ENCODE measurements around the gene CDK5RAP1. TPM values are rescaled to one million over a fixed set of nuclear protein-coding genes. Genes with fewer than 3 reads are reported as not detected.

Gene CDK5RAP1
- total and polyA plus RNA-seq, 9 of the 15 experiments (the other 6 are each of a cell fraction or from before 2014, with no cell fraction given), result 41.6 to 127 (median 58.3) TPM

DNA sequence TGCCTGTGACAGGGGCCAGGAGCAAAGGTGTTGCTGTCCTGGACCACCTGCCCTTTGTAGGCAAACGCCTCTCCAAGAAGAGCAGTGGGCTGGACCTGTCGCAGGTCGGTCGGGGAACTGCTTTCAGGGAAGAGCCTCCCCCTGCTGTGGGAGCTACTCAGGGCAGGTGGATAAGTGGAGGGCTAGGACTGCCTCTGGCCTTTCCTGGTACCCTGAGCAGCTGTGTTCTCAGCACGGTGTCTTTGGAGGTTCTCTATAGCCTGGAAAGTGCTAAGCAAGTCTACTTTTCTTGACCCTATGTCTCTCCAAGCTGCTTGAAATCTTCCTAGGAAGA is 83.3 kb downstream of the CDK5RAP1 start (continued):
- no peak for TF ChIP-seq ZNF592 (IDR thresholded peaks at IDR 0.05)

DNA sequence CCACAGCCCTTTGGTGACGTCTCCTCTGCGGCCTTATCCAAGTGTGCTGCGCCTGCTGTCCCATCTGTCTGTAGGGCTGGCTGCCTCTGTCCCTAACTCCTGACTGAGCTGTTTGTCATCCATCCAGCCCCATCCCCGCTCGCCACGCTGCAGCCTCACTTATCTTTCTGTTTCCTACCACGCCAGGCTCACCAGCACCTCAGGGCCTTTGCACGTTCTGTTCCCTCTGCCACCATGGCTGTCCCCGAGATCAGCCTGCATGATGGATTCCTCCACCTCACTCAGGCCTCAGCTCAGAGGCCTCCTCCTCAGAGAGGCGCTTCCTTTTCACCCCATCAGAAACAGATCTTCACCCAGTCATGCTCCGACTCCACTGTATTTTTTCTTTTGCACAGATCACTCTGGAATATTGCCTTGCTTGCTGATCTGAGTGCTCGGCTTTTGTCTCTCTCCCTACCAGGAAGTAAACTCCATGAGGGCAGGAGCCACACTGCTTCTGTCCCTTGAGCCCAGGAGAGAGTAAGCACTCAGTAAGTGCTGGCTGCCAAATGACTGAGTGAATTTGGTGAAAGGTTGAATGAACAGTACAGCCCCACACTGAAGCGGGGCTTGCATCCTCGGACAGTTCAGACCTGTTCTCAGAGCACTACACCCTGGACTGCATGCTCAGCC is 83.8 kb downstream of the CDK5RAP1 start:
- Histone ChIP-seq H3K36me3 (ENCODE audit: control insufficient read depth, insufficient read depth, low read length) (no peaks in the 10 kb centered on the region), H3K9me3 (replicated peaks; ENCODE audit: control insufficient read depth, insufficient read depth, low read depth, low read length) (no peaks in the 10 kb centered on the region), H3K4me3 (no peak overlapping the region), H3K79me2 (ENCODE audit: control insufficient read depth, insufficient read depth, low read length) (no peaks in the 10 kb centered on the region), H3K9me1 (ENCODE audit: control insufficient read depth, insufficient read depth, low read length) (no peaks in the 10 kb centered on the region), H4K20me1 (replicated peaks; ENCODE audit: control insufficient read depth, insufficient read depth, low read length) (peaks cover 8% of the 10 kb centered on the region; the same call in 1 of the 2 replicates), H3K4me1 (replicated peaks in 1 of 2; ENCODE audit: control insufficient read depth in 2 of 2, insufficient read depth in 2 of 2, low read length in 2 of 2) (no peaks in the 10 kb centered on the region), H3K27me3 (ENCODE audit: control insufficient read depth in 2 of 2, insufficient read depth in 2 of 2, low read length in 2 of 2) (peaks cover 54 to 80% of the 10 kb centered on the region in 2 experiments), H2AFZ (ENCODE audit: low read depth, low read length) (no peak overlapping the region), H3K4me2 (ENCODE audit: insufficient read depth, low read length) (no peak overlapping the region), H3K9ac (ENCODE audit: insufficient read depth in 1 of 2, low read depth in 2 of 2, low read length in 2 of 2) (peak overlapping the region in 1 of 2 experiments; percentile 13; a peak in 1 of 4 replicates), H3K27ac (ENCODE audit: extremely low read depth, low read depth, low read length) (no peak overlapping the region)
- in situ Hi-C loops (cut with MboI) (no loop called here), intact Hi-C loops (cut with micrococcal nuclease) (no loop called here)
- DNase-seq (ENCODE audit: extremely low read depth in 1 of 4, low spot score in 3 of 4) (no peak), FAIRE-seq (no peak), ATAC-seq (peak; percentile 30)
- BruUV-seq (replicated peaks), result no TSS peak
- CTCF ChIA-PET (ENCODE audit: low intra/inter-chr PET ratio), result no interaction called here
- WGBS (ENCODE audit: insufficient coverage, low coverage, missing lambda C conversion rate), result 7% methylated on average over 13 of the region's 14 CpGs
- POLR2A ChIA-PET, result no interaction called here
- TF ChIP-seq RBM25 (IDR thresholded peaks at IDR 0.05; ENCODE audit: low read depth, low read length, severe bottlenecking), result peak; percentile 27
- TF ChIP-seq SMAD4 (CRISPR knock-in tag; conservative IDR thresholded peaks at IDR 0.05), result no peak
- no peak for TF ChIP-seq RERE (CRISPR knock-in tag; IDR thresholded peaks at IDR 0.05; ENCODE audit: borderline replicate concordance)
- TF ChIP-seq HDGF (IDR thresholded peaks at IDR 0.05), result no peak
- TF ChIP-seq SMARCC2 (IDR thresholded peaks at IDR 0.05; ENCODE audit: low read depth), result no peak
- no peak for TF ChIP-seq TGIF2 (CRISPR knock-in tag; IDR thresholded peaks at IDR 0.05)
- TF ChIP-seq HIVEP1 (CRISPR knock-in tag; IDR thresholded peaks at IDR 0.05), result no peak
- TF ChIP-seq PTRF (tag; IDR thresholded peaks at IDR 0.05), result no peak
- peak; percentile 30; the same call in 1 of the 2 replicates for TF ChIP-seq ZNF316 (IDR thresholded peaks at IDR 0.05)
- TF ChIP-seq RBM39 (optimal IDR thresholded peaks at IDR 0.05; ENCODE audit: low read depth, low read length), result no peak
- TF ChIP-seq NEUROD1 (IDR thresholded peaks at IDR 0.05; ENCODE audit: borderline replicate concordance, low read depth, low read length, partially characterized antibody), result no peak
